DND-41 (cell line): ENCODE data around the gene EPB41L2.

ENCODE experiments used
- ATAC-seq: fragments of 200-7000 bp; cut with Tn5 transposase; 3 replicates; pipeline ENCODE4 v1.9.1; 2021; ENCODE audit warnings: low read depth; ENCODE audit not compliant: insufficient read depth
- DNase-seq: peaks from one replicate; pipeline ENCODE4 v3.0.0-alpha.2; 2020
- H2AFZ ChIP-seq: 2 replicates; pipeline ENCODE4 v1.6.0; 2012; ENCODE audit warnings: low read depth, low read length
- H3K27ac ChIP-seq: 2 replicates; pipeline ENCODE4 v1.5.1; 2012; ENCODE audit warnings: low read length, inconsistent platforms
- H3K27me3 ChIP-seq: fragments of 200-600 bp; sonication (generic); 2 replicates; pipeline ENCODE4 v1.6.0; 2012; ENCODE audit warnings: low read length, mild to moderate bottlenecking, inconsistent platforms; ENCODE audit not compliant: insufficient read depth, poor library complexity
- H3K36me3 ChIP-seq: 2 replicates; pipeline ENCODE4 v1.5.1; 2012; ENCODE audit warnings: low read length, inconsistent platforms; ENCODE audit not compliant: insufficient read depth
- H3K4me1 ChIP-seq: 2 replicates; pipeline ENCODE4 v1.5.1; 2012; ENCODE audit warnings: mild to moderate bottlenecking, low read length; ENCODE audit not compliant: insufficient read depth
- H3K4me2 ChIP-seq: 2 replicates; pipeline ENCODE4 v1.6.0; 2012; ENCODE audit warnings: mild to moderate bottlenecking, moderate library complexity, low read length, inconsistent platforms; ENCODE audit not compliant: insufficient read depth
- H3K4me3 ChIP-seq, 2 experiments: fragments of 200-600 bp in 1 of 2; shearing (Covaris generic) in 1 of 2; 2 replicates each; pipeline ENCODE4 v1.5.1; 2012 to 2016; ENCODE audit warnings: inconsistent platforms in 2 of 2, low read length in 2 of 2, mild to moderate bottlenecking in 2 of 2, low read depth in 1 of 2, moderate library complexity in 1 of 2
- H3K79me2 ChIP-seq: 2 replicates; pipeline ENCODE4 v1.6.0; 2012; ENCODE audit warnings: low read length, inconsistent platforms; ENCODE audit not compliant: insufficient read depth
- H3K9ac ChIP-seq: 2 replicates; pipeline ENCODE4 v1.6.0; 2012; ENCODE audit warnings: low read depth, mild to moderate bottlenecking, inconsistent platforms, low read length, moderate library complexity
- H3K9me3 ChIP-seq: 2 replicates; pipeline ENCODE4 v1.5.1; 2012; ENCODE audit warnings: low read length, moderate library complexity, mild to moderate bottlenecking, inconsistent platforms; ENCODE audit not compliant: insufficient read depth, severe bottlenecking
- H4K20me1 ChIP-seq: 2 replicates; pipeline ENCODE4 v1.6.0; 2012; ENCODE audit warnings: low read length; ENCODE audit not compliant: insufficient read depth
- EZH2 ChIP-seq: IDR thresholded peaks from 3 replicates; pipeline ENCODE4 v1.6.1; 2012; ENCODE audit warnings: borderline replicate concordance, low read depth, mild to moderate bottlenecking, moderate library complexity, low read length, inconsistent platforms; ENCODE audit not compliant: severe bottlenecking
- TF ChIP-seq, protein P1 (sequence below): IDR thresholded peaks from 2 replicates; pipeline ENCODE4 v1.5.1; 2012; ENCODE audit warnings: borderline replicate concordance, low read length, moderate library complexity, mild to moderate bottlenecking; ENCODE audit not compliant: poor library complexity, severe bottlenecking; ENCODE audit errors: extremely low read depth

EPB41L2 gene

GRCh38 chr6:131007286-131007685 is 55.8 kb downstream of the EPB41L2 start:
- Histone ChIP-seq H3K4me1 (no peaks in the 10 kb centered on the region), H3K79me2 (peaks cover 90% of the 10 kb centered on the region), H3K9me3 (peaks cover 18% of the 10 kb centered on the region), H3K4me2 (no peak overlapping the region), H3K4me3 (no peak overlapping the region), H2AFZ (no peak overlapping the region), H3K9ac (no peak overlapping the region), H3K27me3 (no peaks in the 10 kb centered on the region), H3K36me3 (no peaks in the 10 kb centered on the region), H3K27ac (no peak overlapping the region), H4K20me1 (peaks cover 25% of the 10 kb centered on the region)
- no peak for ATAC-seq
- DNase-seq = no peak
- TF ChIP-seq, protein P1, sequence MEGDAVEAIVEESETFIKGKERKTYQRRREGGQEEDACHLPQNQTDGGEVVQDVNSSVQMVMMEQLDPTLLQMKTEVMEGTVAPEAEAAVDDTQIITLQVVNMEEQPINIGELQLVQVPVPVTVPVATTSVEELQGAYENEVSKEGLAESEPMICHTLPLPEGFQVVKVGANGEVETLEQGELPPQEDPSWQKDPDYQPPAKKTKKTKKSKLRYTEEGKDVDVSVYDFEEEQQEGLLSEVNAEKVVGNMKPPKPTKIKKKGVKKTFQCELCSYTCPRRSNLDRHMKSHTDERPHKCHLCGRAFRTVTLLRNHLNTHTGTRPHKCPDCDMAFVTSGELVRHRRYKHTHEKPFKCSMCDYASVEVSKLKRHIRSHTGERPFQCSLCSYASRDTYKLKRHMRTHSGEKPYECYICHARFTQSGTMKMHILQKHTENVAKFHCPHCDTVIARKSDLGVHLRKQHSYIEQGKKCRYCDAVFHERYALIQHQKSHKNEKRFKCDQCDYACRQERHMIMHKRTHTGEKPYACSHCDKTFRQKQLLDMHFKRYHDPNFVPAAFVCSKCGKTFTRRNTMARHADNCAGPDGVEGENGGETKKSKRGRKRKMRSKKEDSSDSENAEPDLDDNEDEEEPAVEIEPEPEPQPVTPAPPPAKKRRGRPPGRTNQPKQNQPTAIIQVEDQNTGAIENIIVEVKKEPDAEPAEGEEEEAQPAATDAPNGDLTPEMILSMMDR = no peak
- TF ChIP-seq EZH2 = no peak

GRCh38 chr6:131005439-131006016 is 57.5 kb downstream of the EPB41L2 start:
- TF ChIP-seq EZH2 = no peak
- TF ChIP-seq, protein P1 = no peak
- Histone ChIP-seq H3K27ac (no peak overlapping the region), H3K27me3 (no peaks in the 10 kb centered on the region), H2AFZ (no peak overlapping the region), H3K9ac (no peak overlapping the region), H3K79me2 (peaks cover 89% of the 10 kb centered on the region), H4K20me1 (peaks cover 30% of the 10 kb centered on the region), H3K9me3 (peaks cover 18% of the 10 kb centered on the region), H3K4me3 (no peak overlapping the region), H3K36me3 (no peaks in the 10 kb centered on the region), H3K4me1 (no peaks in the 10 kb centered on the region), H3K4me2 (no peak overlapping the region)
- no peak for DNase-seq
- ATAC-seq = no peak

GRCh38 chr6:131004936-131005335 is 58.1 kb downstream of the EPB41L2 start:
- no peak overlapping the region for H3K4me2 ChIP-seq
- H4K20me1 ChIP-seq = peaks cover 35% of the 10 kb centered on the region
- no peak for TF ChIP-seq EZH2
- TF ChIP-seq, protein P1 = no peak
- H2AFZ ChIP-seq = no peak overlapping the region
- H3K79me2 ChIP-seq = peaks cover 92% of the 10 kb centered on the region
- no peak overlapping the region for H3K27ac ChIP-seq
- ATAC-seq = no peak
- H3K9ac ChIP-seq = no peak overlapping the region
- no peaks in the 10 kb centered on the region for H3K36me3 ChIP-seq
- DNase-seq = no peak
- no peak overlapping the region for H3K4me3 ChIP-seq
- peaks cover 18% of the 10 kb centered on the region for H3K9me3 ChIP-seq
- H3K4me1 ChIP-seq = no peaks in the 10 kb centered on the region
- no peaks in the 10 kb centered on the region for H3K27me3 ChIP-seq
